Measurements from ENCODE around the gene CHMP1A. TPM values are rescaled to one million over a fixed set of nuclear protein-coding genes. Genes with fewer than 3 reads are reported as not detected.

The CHMP1A gene
- total and polyA plus RNA-seq, 2 of the 8 experiments (the other 6 are each of a cell fraction or from before 2014, with no cell fraction given), result 64.4 to 75.8 TPM

DNA sequence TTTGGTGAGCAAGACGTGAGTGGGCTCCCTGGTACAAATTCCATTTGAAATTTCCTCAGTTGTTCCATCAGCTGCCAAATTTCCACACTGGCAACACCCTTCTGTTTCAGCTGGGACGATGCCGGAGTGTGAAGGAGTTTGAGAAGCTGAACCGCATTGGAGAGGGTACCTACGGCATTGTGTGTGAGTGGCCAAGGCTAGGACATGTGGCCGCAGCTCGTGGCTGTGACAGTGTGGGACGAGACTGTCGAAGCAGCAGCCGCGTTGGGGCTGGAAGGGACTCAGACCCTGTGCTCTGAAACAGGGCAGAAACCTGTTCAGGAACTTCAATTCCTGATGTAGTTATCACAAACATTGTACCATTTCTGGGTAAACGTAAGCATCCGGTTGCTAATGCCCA, 31.6 kb upstream of the CHMP1A start:
- 98% methylated on average over 13 of the region's 13 CpGs; no CpG with 5 or more reads in 1 of the 2 experiments for WGBS, 2 experiments (ENCODE audit: extremely low coverage in 1 of 2, insufficient coverage in 1 of 2, insufficient read length in 1 of 2, insufficient replicate concordance in 2 of 2, low coverage in 1 of 2, low lambda C conversion rate in 2 of 2, missing lambda C conversion rate in 1 of 2)
- Histone ChIP-seq H3K18ac (ENCODE audit: extremely low read depth, low read length) (no peak overlapping the region), H3K4me2 (ENCODE audit: insufficient read depth in 1 of 2, low read depth in 2 of 2, low read length in 2 of 2) (no peak overlapping the region), H2AFZ (ENCODE audit: low read length) (no peak overlapping the region), H3K23ac (ENCODE audit: insufficient read length) (no peak overlapping the region), H2BK20ac (ENCODE audit: low read length) (no peak overlapping the region), H4K91ac (replicated peaks; ENCODE audit: insufficient read length, low read length) (no peak overlapping the region), H3K27me3 (replicated peaks in 1 of 4; ENCODE audit: control insufficient read depth in 3 of 4, extremely low read depth in 1 of 4, insufficient read depth in 3 of 4, low read length in 3 of 4) (no peaks in the 10 kb centered on the region), H3K14ac (ENCODE audit: insufficient read length) (no peak overlapping the region), H3K9ac (replicated peaks in 1 of 4; ENCODE audit: extremely low read depth in 1 of 4, low read depth in 3 of 4, low read length in 3 of 4) (no peak overlapping the region), H3K79me1 (ENCODE audit: low read depth, low read length) (peaks cover 11% of the 10 kb centered on the region), H2BK5ac (ENCODE audit: low read depth, low read length) (no peak overlapping the region), H2BK120ac (replicated peaks; ENCODE audit: low read depth, low read length) (no peak overlapping the region), H4K5ac (ENCODE audit: insufficient read length, low read depth, low read length) (no peak overlapping the region), H4K8ac (ENCODE audit: extremely low read depth, insufficient read depth, low read length) (no peak overlapping the region), H2BK12ac (ENCODE audit: low read depth, low read length) (no peak overlapping the region), H3K36me3 (ENCODE audit: control insufficient read depth in 2 of 4, insufficient read depth in 4 of 4, low read length in 3 of 4) (peaks cover 3 to 33% (median 20%) of the 10 kb centered on the region in 4 experiments; a peak in 7 of 8 replicates), H3K27ac (ENCODE audit: low read depth, low read length) (no peak overlapping the region), H3K9me3 (ENCODE audit: insufficient read depth in 2 of 2, low read depth in 1 of 2, low read length in 1 of 2) (peaks cover 11 to 15% of the 10 kb centered on the region in 2 experiments), H3K23me2 (ENCODE audit: low read depth, low read length) (peaks cover 6% of the 10 kb centered on the region; the same call in 1 of the 2 replicates), H2AK5ac (ENCODE audit: low read depth, low read length) (no peak overlapping the region), H2BK15ac (ENCODE audit: low read length) (no peak overlapping the region), H3K4me1 (replicated peaks in 1 of 4; ENCODE audit: control insufficient read depth in 3 of 4, insufficient read depth in 4 of 4, low read length in 3 of 4) (peaks cover 0 to 7% (median 2%) of the 10 kb centered on the region in 4 experiments; a peak in 4 of 7 replicates), H3K4ac (replicated peaks; ENCODE audit: insufficient read length, low read depth, low read length) (no peak overlapping the region), H3K4me3 (ENCODE audit: extremely low read depth in 1 of 4, insufficient read depth in 2 of 4, low read depth in 3 of 4, low read length in 4 of 4) (no peak overlapping the region), H3K56ac (replicated peaks; ENCODE audit: insufficient read length, low read depth, low read length) (no peak overlapping the region), H4K20me1 (replicated peaks in 1 of 2; ENCODE audit: control insufficient read depth in 1 of 2, insufficient read depth in 2 of 2, low read length in 2 of 2) (peaks cover 0 to 17% of the 10 kb centered on the region in 2 experiments), H3K79me2 (ENCODE audit: control insufficient read depth in 1 of 2, insufficient read depth in 2 of 2, low read length in 2 of 2) (peaks cover 0 to 11% of the 10 kb centered on the region in 2 experiments; a peak in 1 of 4 replicates)
- ChIA-PET POLR2A (ENCODE audit: partially characterized antibody) (interaction anchor here (0.5 to 4.8 kb wide), 6 partner anchors 10 to 128 kb away, joined by 3 to 59 read pairs (median 4); partner anchors contain the start of gene SPATA2L), CTCF (ENCODE audit: partially characterized antibody) (interaction anchor here (0.7 to 2.6 kb wide), 3 partner anchors 10 to 104 kb away, joined by 4 to 16 read pairs (median 5); no protein-coding TSS in a partner anchor)
- DNase-seq (ENCODE audit: low read depth in 1 of 2, low spot score in 2 of 2) (no peak), FAIRE-seq (no peak)
- no peak for TF ChIP-seq ASH2L (IDR thresholded peaks at IDR 0.05; ENCODE audit: low read length)
- TF ChIP-seq FOSL1 (IDR thresholded peaks at IDR 0.05; ENCODE audit: insufficient read depth, low read depth, low read length), result no peak
- no peak for TF ChIP-seq PHF8 (conservative IDR thresholded peaks at IDR 0.05; ENCODE audit: low read depth, low read length)
- no peak for TF ChIP-seq JUND (IDR thresholded peaks at IDR 0.05; ENCODE audit: low read length)

All from H1 (cell line).